OCI-M2 (cell line): ENCODE measurements around the gene WAPL.

ENCODE experiments used
- DNase-seq: peaks from one replicate; lab custom pipeline; 2025; ENCODE audit not compliant: unreplicated experiment; lab: John Stamatoyannopoulos, UW

WAPL gene

DNA sequence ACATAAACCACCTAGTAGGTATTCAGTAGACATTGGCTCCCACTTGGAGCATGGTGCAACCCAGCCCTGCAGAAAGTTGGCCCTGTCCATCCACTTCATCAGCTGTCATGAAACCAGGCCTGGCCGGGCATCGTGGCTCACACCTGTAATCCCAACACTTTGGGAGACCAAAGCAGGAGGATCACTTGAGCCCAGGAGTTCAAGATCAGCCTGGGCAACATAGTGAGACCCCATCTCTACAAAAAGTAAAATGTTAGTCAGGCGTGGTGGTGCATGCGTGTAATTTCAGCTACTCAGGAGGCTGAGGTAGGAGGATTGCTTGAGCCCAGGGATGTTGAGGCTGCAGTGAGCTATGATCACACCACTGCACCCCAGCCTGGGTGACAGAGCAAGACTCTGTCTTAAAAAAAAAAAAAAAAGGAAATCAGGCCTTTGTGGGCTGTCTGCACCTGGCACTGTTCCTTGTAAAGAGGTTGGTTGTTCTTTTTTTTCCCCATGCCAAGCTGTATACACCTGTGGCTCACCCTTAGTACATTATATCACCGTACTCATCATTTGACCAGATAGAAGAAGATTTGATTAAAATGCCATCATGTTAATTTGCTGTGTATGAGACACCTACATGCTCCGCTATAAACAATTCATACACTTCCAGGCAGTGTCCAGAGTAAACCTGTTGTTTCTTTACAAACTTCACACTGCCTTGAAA, 109.6 kb downstream of the WAPL start:
- no peak for DNase-seq

DNA sequence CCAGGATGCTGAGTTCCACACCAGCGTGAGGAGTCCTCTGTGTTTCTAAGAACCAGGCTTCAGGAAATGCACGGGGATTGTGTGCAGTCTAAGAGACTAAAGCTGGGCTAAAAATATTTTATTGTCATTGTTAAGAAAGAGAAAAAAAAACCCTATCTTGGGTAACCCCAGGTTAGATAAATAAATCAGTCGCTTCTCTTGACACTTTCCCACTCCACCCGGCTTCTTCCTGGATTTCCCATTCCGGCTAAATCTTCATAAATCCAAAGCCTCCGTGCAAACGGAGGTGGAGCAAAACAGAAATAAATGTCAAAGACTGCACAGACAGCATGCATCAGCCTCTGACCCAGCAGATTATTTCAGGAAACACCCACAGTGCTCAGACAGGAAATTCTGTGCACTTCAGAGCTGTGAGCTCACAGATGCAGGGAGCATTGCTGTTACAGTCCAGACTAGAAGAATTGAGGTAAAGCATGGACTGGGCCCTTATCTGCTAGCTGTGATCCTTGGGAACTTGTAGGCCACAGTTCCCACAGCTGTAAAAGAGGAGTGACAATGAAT, 110.2 kb downstream of the WAPL start:
- DNase-seq: no peak

DNA sequence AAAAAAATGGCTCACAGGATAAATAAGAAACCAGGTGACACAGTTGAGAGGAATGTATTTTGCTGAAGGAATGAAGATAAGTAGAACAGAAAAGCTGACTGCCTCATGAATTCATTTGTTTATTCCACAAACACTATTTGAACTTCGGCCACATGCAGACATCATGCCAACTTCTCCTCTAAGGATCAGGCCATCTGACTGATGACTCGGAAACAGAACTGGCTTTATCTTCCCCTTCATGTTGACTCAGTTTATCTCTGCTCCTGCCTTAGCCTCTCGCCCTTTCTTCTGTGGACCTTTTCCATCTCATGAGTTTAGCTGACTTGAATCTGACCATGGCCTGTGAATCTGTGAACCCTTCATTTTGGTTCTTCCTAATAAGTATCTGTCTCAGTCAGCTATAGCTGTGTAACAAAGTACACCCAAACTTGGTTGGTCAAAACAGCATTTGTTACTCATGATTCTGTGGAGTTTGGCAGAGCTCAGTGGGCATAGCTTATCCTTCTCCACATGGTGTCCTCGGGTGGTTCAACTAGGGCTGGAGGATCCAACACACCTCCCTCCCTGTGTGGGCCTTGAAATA, 111.0 kb downstream of the WAPL start:
- no peak for DNase-seq

- DNase-seq: no peak
These were observed 112.4 kb downstream of the WAPL start for GRCh38 chr10:86409183-86409582.

GRCh38 chr10:86403183-86403797, 118.3 kb downstream of the WAPL start:
- no peak for DNase-seq

- no peak for DNase-seq
These were observed 119.2 kb downstream of the WAPL start for GRCh38 chr10:86402283-86402941.

DNA sequence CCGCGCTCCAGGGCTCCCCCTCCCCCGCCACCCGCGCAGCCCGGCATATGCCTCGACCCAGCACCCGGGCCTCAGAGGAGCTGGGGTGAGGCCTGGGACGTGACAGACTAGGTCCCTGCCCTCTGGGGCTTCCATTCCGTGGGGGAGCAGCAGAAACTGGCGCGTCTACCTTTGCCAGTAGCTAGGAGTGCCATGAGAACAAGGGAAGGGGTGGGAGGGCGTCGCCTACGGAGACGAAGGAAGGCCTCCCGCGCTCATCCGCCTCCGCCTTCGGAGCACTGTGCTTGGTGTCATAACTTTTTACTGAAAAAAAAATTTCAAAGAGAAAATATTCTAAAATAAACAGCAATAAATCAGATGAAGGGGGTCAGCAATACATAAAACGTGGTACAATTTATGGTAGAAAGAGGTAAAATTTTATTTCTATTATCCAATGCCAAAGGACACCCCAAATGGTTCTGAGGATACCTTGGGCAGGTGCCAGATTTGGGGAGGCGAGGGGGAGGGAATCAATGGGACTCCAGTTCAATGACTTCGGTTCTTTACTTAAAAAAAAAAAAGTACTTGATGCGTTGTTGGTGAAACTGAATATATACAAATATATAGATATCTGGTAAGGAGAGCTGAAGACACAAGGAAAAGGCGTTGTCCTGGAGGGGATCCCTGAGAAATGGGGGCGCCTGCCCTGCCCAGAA, 119.9 kb downstream of the WAPL start:
- no peak for DNase-seq

DNA sequence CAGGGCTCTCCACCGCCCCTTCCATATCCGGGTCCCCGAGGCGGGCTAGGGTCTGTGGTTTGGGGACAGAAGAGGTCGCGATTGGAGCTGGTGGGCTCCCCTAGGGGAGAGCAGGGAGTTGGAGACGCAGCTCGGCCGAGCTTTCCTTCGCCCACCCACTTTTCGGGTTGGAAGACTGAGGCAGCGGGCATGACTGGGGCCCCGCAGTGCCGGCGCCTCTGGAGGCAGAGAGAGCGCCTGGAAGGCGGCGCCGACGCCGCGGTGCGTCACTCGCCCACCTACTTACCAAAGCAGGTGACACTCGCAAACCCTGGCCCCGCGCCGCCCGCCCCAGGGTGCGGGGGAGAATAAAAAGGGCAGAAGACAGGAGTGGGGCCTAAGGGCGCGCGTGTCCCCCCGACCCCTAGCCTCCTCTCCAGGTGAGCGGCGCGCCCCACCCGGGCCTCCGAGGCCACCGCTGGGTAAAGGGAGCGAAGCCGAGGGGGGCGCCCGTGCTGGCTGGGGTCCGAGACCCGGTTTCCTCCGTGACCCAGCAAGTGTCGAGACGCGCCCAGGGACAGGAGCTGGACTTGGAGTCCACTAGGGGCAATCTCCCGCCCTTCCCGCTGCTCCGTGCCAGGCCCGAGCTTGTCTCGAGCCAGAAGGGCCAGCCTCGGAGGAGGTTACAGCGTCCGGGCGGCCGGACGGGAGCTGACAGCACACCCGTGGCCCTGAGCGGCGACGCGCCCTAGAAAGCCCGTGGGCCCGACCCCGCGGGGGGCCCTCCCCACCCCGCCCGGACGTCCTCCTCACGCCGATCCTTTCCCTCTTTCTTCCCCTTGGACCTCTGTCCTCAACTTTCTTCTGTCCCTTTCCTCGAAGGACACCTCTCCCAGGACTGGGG, 120.6 kb downstream of the WAPL start:
- no peak for DNase-seq

GRCh38 chr10:86399879-86400704, 121.5 kb downstream of the WAPL start:
- peak; percentile 28 for DNase-seq

GRCh38 chr10:86399514-86399878, 122.1 kb downstream of the WAPL start:
- DNase-seq: no peak

DNA sequence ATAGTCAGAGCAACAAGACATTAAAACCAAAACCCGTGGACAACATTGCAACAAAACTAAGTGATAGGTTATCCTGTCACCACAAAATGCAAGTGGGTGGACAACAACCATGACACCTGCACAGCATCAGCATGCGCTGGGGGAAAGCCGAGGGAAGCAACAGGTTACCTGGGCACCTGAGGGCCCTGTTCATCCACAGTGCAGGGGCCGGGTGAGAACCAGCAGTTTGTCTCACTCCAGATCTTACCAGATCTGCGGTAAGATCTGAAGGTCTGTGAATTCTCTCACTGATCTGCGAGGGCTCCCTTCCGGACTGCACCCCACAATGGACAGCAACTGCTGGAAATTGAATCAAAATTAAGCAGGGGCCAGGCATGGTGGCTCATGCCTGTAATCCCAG, 124.5 kb downstream of the WAPL start:
- no peak for DNase-seq

GRCh38 chr10:86393862-86394455, 127.6 kb downstream of the WAPL start:
- DNase-seq: no peak

DNA sequence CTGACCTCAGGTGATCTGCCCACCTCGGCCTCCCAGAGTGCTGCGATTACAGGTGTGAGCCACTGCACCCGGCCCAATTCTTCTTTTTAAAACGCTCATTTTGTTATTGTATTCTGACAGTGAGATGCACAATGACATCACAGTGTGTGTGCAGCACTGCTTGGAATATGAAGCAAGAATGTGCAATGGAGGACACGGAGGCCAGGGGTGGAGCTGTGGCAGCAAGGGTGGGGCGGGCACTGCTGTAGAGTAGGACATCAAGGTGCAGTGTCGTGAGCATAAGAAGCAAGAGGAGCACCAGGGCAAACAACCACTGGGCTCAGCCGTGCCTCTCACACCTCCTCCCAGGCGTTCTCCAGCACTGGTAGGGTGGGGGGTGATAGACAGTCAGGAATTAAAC, 128.2 kb downstream of the WAPL start:
- no peak for DNase-seq

- DNase-seq: no peak
These were observed 128.9 kb downstream of the WAPL start for GRCh38 chr10:86392723-86393094.

- no peak for DNase-seq
These were observed 129.4 kb downstream of the WAPL start for GRCh38 chr10:86391986-86392722.

GRCh38 chr10:86391236-86391840, 130.3 kb downstream of the WAPL start:
- no peak for DNase-seq

GRCh38 chr10:86390337-86391120, 131.1 kb downstream of the WAPL start:
- no peak for DNase-seq
